Activated CD4-positive, alpha-beta T cell treated with anti-CD3 and anti-CD28 coated beads, Interleukin-2, amount 10 ng/mL, durations not matched to agents 7 days and 5 days (primary cell): ENCODE measurements around the gene EPG5. TPM values are rescaled to one million over a fixed set of nuclear protein-coding genes. Genes with fewer than 3 reads are reported as not detected.
A peak's percentile ranks its signal among the peaks of the same experiment; 100 is the strongest.
"Not testable (repeated sequence)": the region's sequence is repeated elsewhere in the genome, so short reads cannot be mapped to it uniquely, and the experiment has no call there.

Source experiments
- CTCF ChIA-PET: fragments of 350-600 bp; sonication (Branson Sonifier 250); formaldehyde crosslinking; loops from one replicate; lab custom pipeline; 2021; ENCODE audit warnings: antibody characterized with exemption; lab: Charles Lee
- POLR2A ChIA-PET: fragments of 350-600 bp; sonication (Branson Sonifier 250); formaldehyde crosslinking; loops from one replicate; lab custom pipeline; 2021; ENCODE audit warnings: antibody characterized with exemption; lab: Charles Lee
- DNase-seq: peaks from one replicate; pipeline ENCODE4 v3.0.0-alpha.2; 2020
- H3K27ac Mint-ChIP-seq: one replicate; pipeline ENCODE4 v1.8.0; 2021; ENCODE audit warnings: mild to moderate bottlenecking, moderate library complexity, mixed read lengths
- H3K27me3 Mint-ChIP-seq: one replicate; pipeline ENCODE4 v1.8.0; 2021; ENCODE audit warnings: mixed read lengths
- H3K36me3 Mint-ChIP-seq: one replicate; pipeline ENCODE4 v1.8.0; 2021; ENCODE audit warnings: low read depth, mixed read lengths
- H3K4me1 Mint-ChIP-seq: one replicate; pipeline ENCODE4 v1.8.0; 2021; ENCODE audit warnings: mixed read lengths
- H3K4me3 Mint-ChIP-seq: one replicate; pipeline ENCODE4 v1.8.0; 2021; ENCODE audit warnings: mild to moderate bottlenecking, moderate library complexity, mixed read lengths
- H3K9me3 Mint-ChIP-seq: one replicate; pipeline ENCODE4 v1.8.0; 2021; ENCODE audit warnings: mixed read lengths
- total RNA-seq, 2 experiments: library from RNA; stranded (reverse); gene quantifications; one replicate each; pipeline ENCODE4 v1.2.3, GENCODE V29; 2021

EPG5 gene
- total RNA-seq, 2 experiments from 2014 or later: 21.6 to 26.6 TPM

GRCh38 chr18:45964913-45965312 is 2.2 kb downstream of the EPG5 start:
- DNase-seq, H3K9me3 Mint-ChIP-seq, H3K4me3 Mint-ChIP-seq, POLR2A ChIA-PET, H3K27ac Mint-ChIP-seq, H3K27me3 Mint-ChIP-seq: not testable (repeated sequence)
- H3K36me3 Mint-ChIP-seq: peaks cover 24% of the 10 kb centered on the region
- H3K4me1 Mint-ChIP-seq: peaks cover 57% of the 10 kb centered on the region
- CTCF ChIA-PET: interaction anchor here (1.1 kb wide), 1 partner anchor 11 kb away, joined by 4 read pairs; no protein-coding TSS in a partner anchor

- no peak overlapping the region for H3K4me3 Mint-ChIP-seq
- CTCF ChIA-PET: interaction anchor here (1.0 to 1.6 kb wide), 4 partner anchors 9 to 99 kb away, joined by 3 to 6 read pairs (median 4); no protein-coding TSS in a partner anchor
- no peaks in the 10 kb centered on the region for H3K9me3 Mint-ChIP-seq
- peaks cover 24% of the 10 kb centered on the region for H3K36me3 Mint-ChIP-seq
- H3K4me1 Mint-ChIP-seq: peaks cover 59% of the 10 kb centered on the region
- no peak for DNase-seq
- no peaks in the 10 kb centered on the region for H3K27me3 Mint-ChIP-seq
- POLR2A ChIA-PET: no interaction called here
- H3K27ac Mint-ChIP-seq: peak overlapping the region; percentile 69
Measured at GRCh38 chr18:45962866-45963265, 4.3 kb downstream of the EPG5 start.

- CTCF ChIA-PET: interaction anchor here (1.0 to 1.6 kb wide), 4 partner anchors 9 to 99 kb away, joined by 3 to 6 read pairs (median 4); no protein-coding TSS in a partner anchor
- POLR2A ChIA-PET: no interaction called here
- Mint-ChIP-seq H3K4me1 (peaks cover 55% of the 10 kb centered on the region), H3K36me3 (peaks cover 24% of the 10 kb centered on the region), H3K27me3 (no peaks in the 10 kb centered on the region), H3K9me3 (no peaks in the 10 kb centered on the region), H3K4me3 (no peak overlapping the region), H3K27ac (peak overlapping the region; percentile 15)
- DNase-seq: peak; percentile 12
Measured at GRCh38 chr18:45962461-45962860, 4.7 kb downstream of the EPG5 start.

- H3K27ac Mint-ChIP-seq, CTCF ChIA-PET, H3K9me3 Mint-ChIP-seq, H3K4me3 Mint-ChIP-seq, DNase-seq, H3K27me3 Mint-ChIP-seq: not testable (repeated sequence)
- Mint-ChIP-seq H3K4me1 (peaks cover 41% of the 10 kb centered on the region), H3K36me3 (peaks cover 30% of the 10 kb centered on the region)
- POLR2A ChIA-PET: interaction anchor here (0.6 kb wide), 1 partner anchor 114 kb away, joined by 3 read pairs; no protein-coding TSS in a partner anchor
Measured at GRCh38 chr18:45959484-45959883, 7.6 kb downstream of the EPG5 start.

- Mint-ChIP-seq H3K4me1 (peaks cover 37% of the 10 kb centered on the region), H3K4me3 (no peak overlapping the region), H3K27ac (no peak overlapping the region), H3K36me3 (peaks cover 35% of the 10 kb centered on the region), H3K9me3 (no peaks in the 10 kb centered on the region), H3K27me3 (no peaks in the 10 kb centered on the region)
- CTCF ChIA-PET: interaction anchor here (1.3 kb wide), 1 partner anchor 115 kb away, joined by 3 read pairs; no protein-coding TSS in a partner anchor
- DNase-seq: no peak
- POLR2A ChIA-PET: no interaction called here
Measured at GRCh38 chr18:45958730-45959129, 8.4 kb downstream of the EPG5 start.

- POLR2A ChIA-PET: no interaction called here
- no peaks in the 10 kb centered on the region for H3K9me3 Mint-ChIP-seq
- CTCF ChIA-PET: interaction anchor here (1.3 kb wide), 1 partner anchor 116 kb away, joined by 3 read pairs; no protein-coding TSS in a partner anchor
- no peaks in the 10 kb centered on the region for H3K27me3 Mint-ChIP-seq
- H3K4me1 Mint-ChIP-seq: peaks cover 30% of the 10 kb centered on the region
- no peak for DNase-seq
- H3K36me3 Mint-ChIP-seq: peaks cover 37% of the 10 kb centered on the region
- no peak overlapping the region for H3K4me3 Mint-ChIP-seq
- no peak overlapping the region for H3K27ac Mint-ChIP-seq
Measured at GRCh38 chr18:45958027-45958426, 9.1 kb downstream of the EPG5 start.

GRCh38 chr18:45957100-45957499 is 10.0 kb downstream of the EPG5 start:
- peaks cover 21% of the 10 kb centered on the region for H3K4me1 Mint-ChIP-seq
- ChIA-PET CTCF (no interaction called here), POLR2A (no interaction called here)
- H3K27me3 Mint-ChIP-seq: no peaks in the 10 kb centered on the region
- no peak overlapping the region for H3K27ac Mint-ChIP-seq
- H3K36me3 Mint-ChIP-seq: peaks cover 43% of the 10 kb centered on the region
- no peaks in the 10 kb centered on the region for H3K9me3 Mint-ChIP-seq
- no peak for DNase-seq
- H3K4me3 Mint-ChIP-seq: no peak overlapping the region

GRCh38 chr18:45954070-45954934 is 12.8 kb downstream of the EPG5 start:
- H3K9me3 Mint-ChIP-seq: no peaks in the 10 kb centered on the region
- H3K4me3 Mint-ChIP-seq: no peak overlapping the region
- H3K36me3 Mint-ChIP-seq: peaks cover 49% of the 10 kb centered on the region
- H3K27me3 Mint-ChIP-seq: no peaks in the 10 kb centered on the region
- DNase-seq: no peak
- no peak overlapping the region for H3K27ac Mint-ChIP-seq
- peaks cover 10% of the 10 kb centered on the region for H3K4me1 Mint-ChIP-seq
- POLR2A ChIA-PET: no interaction called here
- CTCF ChIA-PET: interaction anchor here (1.9 kb wide), 1 partner anchor 9 kb away, joined by 6 read pairs; no protein-coding TSS in a partner anchor

- Mint-ChIP-seq H3K9me3 (no peaks in the 10 kb centered on the region), H3K27me3 (no peaks in the 10 kb centered on the region), H3K4me3 (no peak overlapping the region), H3K36me3 (peaks cover 66% of the 10 kb centered on the region), H3K4me1 (no peaks in the 10 kb centered on the region), H3K27ac (no peak overlapping the region)
- POLR2A ChIA-PET: no interaction called here
- CTCF ChIA-PET: no interaction called here
- DNase-seq: no peak
Measured at GRCh38 chr18:45951016-45951714, 16.0 kb downstream of the EPG5 start.

GRCh38 chr18:45945669-45946068 is 21.5 kb downstream of the EPG5 start:
- peaks cover 65% of the 10 kb centered on the region for H3K36me3 Mint-ChIP-seq

GRCh38 chr18:45940724-45941123 is 26.4 kb downstream of the EPG5 start:
- DNase-seq: no peak
- ChIA-PET CTCF (no interaction called here), POLR2A (no interaction called here)
- no peak overlapping the region for H3K27ac Mint-ChIP-seq
- H3K36me3 Mint-ChIP-seq: peaks cover 63% of the 10 kb centered on the region
- H3K9me3 Mint-ChIP-seq: no peaks in the 10 kb centered on the region
- H3K4me1 Mint-ChIP-seq: peaks cover 11% of the 10 kb centered on the region
- H3K27me3 Mint-ChIP-seq: no peaks in the 10 kb centered on the region
- H3K4me3 Mint-ChIP-seq: no peak overlapping the region

More at GRCh38 chr18:45945669-45946068, 21.5 kb downstream of the EPG5 start:
- H3K4me3 Mint-ChIP-seq: no peak overlapping the region
- CTCF ChIA-PET: interaction anchor here (0.9 kb wide), 1 partner anchor 76 kb away, joined by 3 read pairs; no protein-coding TSS in a partner anchor
- POLR2A ChIA-PET: no interaction called here
- no peak overlapping the region for H3K27ac Mint-ChIP-seq
- H3K9me3 Mint-ChIP-seq: no peaks in the 10 kb centered on the region
- H3K27me3 Mint-ChIP-seq: no peaks in the 10 kb centered on the region
- no peak for DNase-seq
- H3K4me1 Mint-ChIP-seq: no peaks in the 10 kb centered on the region

GRCh38 chr18:45939236-45939635 is 27.9 kb downstream of the EPG5 start:
- H3K9me3 Mint-ChIP-seq: no peaks in the 10 kb centered on the region
- ChIA-PET POLR2A (no interaction called here), CTCF (no interaction called here)
- H3K4me1 Mint-ChIP-seq: peaks cover 11% of the 10 kb centered on the region
- no peak overlapping the region for H3K4me3 Mint-ChIP-seq
- H3K36me3 Mint-ChIP-seq: peaks cover 54% of the 10 kb centered on the region
- no peak for DNase-seq
- H3K27ac Mint-ChIP-seq: no peak overlapping the region
- H3K27me3 Mint-ChIP-seq: no peaks in the 10 kb centered on the region
